ENCODE results near the gene TMEM184A. TPM values are rescaled to one million over a fixed set of nuclear protein-coding genes. Genes with fewer than 3 reads are reported as not detected.

TMEM184A gene
- total and polyA plus RNA-seq, 11 donors = 0.19 to 0.99 (median 0.47) TPM

GRCh38 chr7:1569833-1570632, 14.0 kb upstream of the TMEM184A start, which contains the start of gene PSMG3:
PSMG3 (minus strand) TSS chr7:1570032; CDS start chr7:1569339, 693 bp downstream.
- TF ChIP-seq CTCF (IDR thresholded peaks at IDR 0.05) (peak in 8 of 12 donors; percentile 6 to 55 (median 30)), POLR2A (IDR thresholded peaks at IDR 0.05) (peak in 1 of 2 donors; percentile 81)
- H3K27ac ChIP-seq = peak within 1 kb of the TSS; percentile 82 to 99 (median 94)
- H3K9me3 ChIP-seq = no peaks in the 10 kb centered on the region
- H3K4me1 ChIP-seq = peaks cover 3 to 42% (median 26%) of the 10 kb centered on the region in 12 donors
- H3K36me3 ChIP-seq = peaks cover 0 to 29% (median 22%) of the 10 kb centered on the region in 9 donors
- no peaks in the 10 kb centered on the region for H3K27me3 ChIP-seq
- intact Hi-C loops (cut with DNase I) = loop anchor here in 6 of 10 donors (2.0 to 10.0 kb wide), 8 partner anchors 38 to 782 kb away; partner anchors contain the start of genes MAFK (in 2 of the 6), EIF3B (in 1 of the 6) and INTS1 (in 1 of the 6)
- peak; percentile 92 to 98 (median 96) for ATAC-seq
- H3K4me3 ChIP-seq = peak within 1 kb of the TSS; percentile 49 to 98 (median 81)
- 0% methylated on average over 41 to 95 of the region's 95 CpGs for WGBS, 4 donors
- DNase-seq = peak; percentile 92 to 96 (median 93)

DNA sequence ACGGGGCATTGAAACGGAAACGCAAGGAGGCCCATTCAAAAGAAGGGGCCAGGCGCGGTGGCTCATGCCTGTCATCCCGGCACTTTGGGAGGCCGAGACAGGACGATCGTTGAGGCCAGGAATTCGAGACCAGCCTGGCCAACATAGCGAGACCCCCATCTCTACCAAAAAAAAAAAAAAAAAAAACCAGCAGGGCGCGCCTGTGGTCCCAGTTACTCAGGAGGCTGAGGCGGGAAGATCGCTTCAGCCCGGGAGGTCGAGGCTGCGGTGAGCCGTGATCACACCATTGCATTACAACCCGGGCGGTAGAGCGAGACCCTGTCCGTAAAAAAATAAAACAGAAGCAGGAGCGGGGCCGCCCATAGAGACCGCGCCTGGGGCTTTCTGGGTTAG, 13.4 kb upstream of the TMEM184A start:
- WGBS, 4 donors = 28 to 31% (median 29%) methylated on average over 27 of the region's 27 CpGs
- intact Hi-C loops (cut with DNase I) = loop anchor here in 1 of 10 donors (5.0 kb wide), 1 partner anchor 37 kb away; the partner anchor contains the start of gene MAFK

GRCh38 chr7:1569016-1569415, 13.0 kb upstream of the TMEM184A start:
- H3K4me1 ChIP-seq = peaks cover 3 to 42% (median 26%) of the 10 kb centered on the region in 12 donors
- H3K27ac ChIP-seq = peak overlapping the region in 6 of 12 donors; percentile 16 to 99 (median 97)
- ATAC-seq = no peak
- no peak for DNase-seq
- H3K4me3 ChIP-seq = peak overlapping the region; percentile 49 to 98 (median 81)
- no peaks in the 10 kb centered on the region for H3K9me3 ChIP-seq
- WGBS, 4 donors = 87 to 91% (median 89%) methylated on average over 13 of the region's 13 CpGs
- TF ChIP-seq POLR2A (IDR thresholded peaks at IDR 0.05) = no peak
- H3K27me3 ChIP-seq = no peaks in the 10 kb centered on the region
- H3K36me3 ChIP-seq = peaks cover 0 to 29% (median 22%) of the 10 kb centered on the region in 9 donors
- intact Hi-C loops (cut with DNase I) = loop anchor here in 1 of 10 donors (5.0 kb wide), 1 partner anchor 37 kb away; the partner anchor contains the start of gene MAFK

More for the DNA sequence above, 13.4 kb upstream of the TMEM184A start:
- Histone ChIP-seq H3K4me3 (peak overlapping the region; percentile 49 to 98 (median 81)), H3K36me3 (peaks cover 0 to 29% (median 22%) of the 10 kb centered on the region in 9 donors), H3K27ac (peak overlapping the region; percentile 82 to 99 (median 94)), H3K27me3 (no peaks in the 10 kb centered on the region), H3K9me3 (no peaks in the 10 kb centered on the region), H3K4me1 (peaks cover 3 to 42% (median 26%) of the 10 kb centered on the region in 12 donors)
- DNase-seq = no peak
- ATAC-seq = peak in 1 of 4 donors; percentile 4
- TF ChIP-seq POLR2A (IDR thresholded peaks at IDR 0.05) (no peak), CTCF (IDR thresholded peaks at IDR 0.05) (no peak)

DNA sequence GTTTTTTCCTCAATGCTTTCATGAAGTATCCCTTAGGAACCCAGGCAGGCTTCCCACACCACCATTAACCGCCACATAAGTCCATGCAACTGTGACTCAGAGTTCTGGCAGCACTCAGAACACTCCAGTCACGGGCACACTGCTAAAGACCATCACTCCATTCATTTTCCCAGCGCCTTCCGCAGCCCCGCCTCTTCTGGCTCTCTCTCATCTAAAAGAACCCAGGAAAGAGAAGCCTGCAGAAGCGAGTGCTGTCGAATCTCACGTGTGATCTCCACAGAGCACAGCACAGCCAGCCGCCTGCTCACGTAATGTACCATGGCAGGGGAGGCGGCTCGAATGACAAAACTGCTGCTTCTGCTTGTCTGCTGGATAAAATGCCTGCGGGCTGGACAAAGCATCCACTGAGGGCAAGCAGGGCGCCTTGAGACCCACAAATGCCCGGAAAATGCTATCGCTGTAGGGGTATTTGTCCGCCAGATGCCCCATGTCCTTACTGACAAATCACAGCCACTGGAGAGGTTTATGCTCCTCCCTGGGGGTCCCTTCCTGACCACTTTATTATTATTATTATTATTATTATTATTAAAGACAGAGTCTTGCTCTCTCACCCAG, 12.0 kb upstream of the TMEM184A start:
- DNase-seq = no peak
- Histone ChIP-seq H3K9me3 (no peaks in the 10 kb centered on the region), H3K4me3 (no peak overlapping the region), H3K4me1 (peaks cover 3 to 42% (median 26%) of the 10 kb centered on the region in 12 donors), H3K36me3 (peaks cover 0 to 29% (median 22%) of the 10 kb centered on the region in 9 donors), H3K27me3 (no peaks in the 10 kb centered on the region), H3K27ac (no peak overlapping the region)
- WGBS, 4 donors = 90 to 95% (median 91%) methylated on average over 17 of the region's 17 CpGs
- intact Hi-C loops (cut with DNase I) = loop anchor here in 1 of 10 donors (5.0 kb wide), 1 partner anchor 36 kb away; the partner anchor contains the start of gene MAFK
- no peak for TF ChIP-seq POLR2A (IDR thresholded peaks at IDR 0.05)
- no peak for TF ChIP-seq CTCF (IDR thresholded peaks at IDR 0.05)
- no peak for ATAC-seq

Data from heart left ventricle (tissue), 16 donors.